HepG2 (cell line): ENCODE data around the gene MTA3. TPM values are rescaled to one million over a fixed set of nuclear protein-coding genes. Genes with fewer than 3 reads are reported as not detected.

Experiments used
- CENPT ChIP-seq: sonication (generic); formaldehyde crosslinking; IDR thresholded peaks from 2 replicates; pipeline ENCODE4 v1.8.0; 2022; ENCODE audit warnings: low read depth, mild to moderate bottlenecking, moderate library complexity, missing genetic modification reagents
- EEA1 ChIP-seq: sonication (generic); formaldehyde crosslinking; IDR thresholded peaks from 2 replicates; pipeline ENCODE4 v1.5.1; 2020; ENCODE audit warnings: mild to moderate bottlenecking, missing genetic modification reagents, borderline replicate concordance
- EZH2 ChIP-seq: conservative IDR thresholded peaks from 2 replicates; pipeline ENCODE4 v1.6.1; 2012; ENCODE audit warnings: mild to moderate bottlenecking, low read depth, low read length, moderate library complexity
- FOXA3 ChIP-seq: IDR thresholded peaks from 2 replicates; pipeline ENCODE4 v1.6.1; 2016; ENCODE audit warnings: missing genetic modification reagents, missing compliant biosample characterization
- HIVEP1 ChIP-seq: sonication (generic); formaldehyde crosslinking; IDR thresholded peaks from 2 replicates; pipeline ENCODE4 v1.4.0; 2020; ENCODE audit warnings: mild to moderate bottlenecking, missing genetic modification reagents
- HNRNPH1 ChIP-seq: fragments of 200-400 bp; formaldehyde crosslinking; optimal IDR thresholded peaks from 2 replicates; pipeline ENCODE3; 2017; ENCODE audit warnings: mild to moderate bottlenecking, low read depth, low read length
- KAT2B ChIP-seq: fragments of 150-350 bp; IDR thresholded peaks from 2 replicates; pipeline ENCODE4 v1.6.1; 2014; ENCODE audit warnings: low read depth, low read length, borderline replicate concordance
- KLF15 ChIP-seq: sonication (generic); formaldehyde crosslinking; IDR thresholded peaks from 2 replicates; pipeline ENCODE4 v1.8.1; 2023; ENCODE audit warnings: borderline replicate concordance, mild to moderate bottlenecking, inconsistent platforms, missing genetic modification reagents, mixed read lengths
- MEIS1 ChIP-seq: sonication (generic); formaldehyde crosslinking; IDR thresholded peaks from 2 replicates; pipeline ENCODE4 v1.9.0; 2021; ENCODE audit warnings: mild to moderate bottlenecking, missing genetic modification reagents, moderate library complexity, borderline replicate concordance
- NR1H2 ChIP-seq: sonication (generic); formaldehyde crosslinking; IDR thresholded peaks from 2 replicates; pipeline ENCODE4 v1.8.1; 2022; ENCODE audit warnings: low read depth, missing genetic modification reagents, borderline replicate concordance
- PAWR ChIP-seq: sonication (generic); formaldehyde crosslinking; IDR thresholded peaks from 2 replicates; pipeline ENCODE4 v1.4.0; 2020; ENCODE audit warnings: missing genetic modification reagents, mild to moderate bottlenecking, borderline replicate concordance
- PPARG ChIP-seq: conservative IDR thresholded peaks from 2 replicates; pipeline ENCODE4 v1.6.1; 2016; ENCODE audit warnings: missing biosample characterization, missing genetic modification reagents
- RCOR2 ChIP-seq: IDR thresholded peaks from 2 replicates; pipeline ENCODE4 v1.6.1; 2016; ENCODE audit warnings: missing biosample characterization, missing genetic modification reagents
- ZNF432 ChIP-seq: sonication (generic); formaldehyde crosslinking; IDR thresholded peaks from 2 replicates; pipeline ENCODE4 v1.5.0; 2020; ENCODE audit warnings: missing genetic modification reagents, mild to moderate bottlenecking, borderline replicate concordance
- ZNF605 ChIP-seq: sonication (generic); formaldehyde crosslinking; IDR thresholded peaks from 2 replicates; pipeline ENCODE4 v1.8.0; 2022; ENCODE audit warnings: mild to moderate bottlenecking, missing genetic modification reagents
- ZNF788 ChIP-seq: sonication (generic); formaldehyde crosslinking; IDR thresholded peaks from 2 replicates; pipeline ENCODE4 v1.5.0; 2020; ENCODE audit warnings: mild to moderate bottlenecking, missing genetic modification reagents, borderline replicate concordance
- ZNF879 ChIP-seq: sonication (generic); formaldehyde crosslinking; IDR thresholded peaks from 2 replicates; pipeline ENCODE4 v1.8.1; 2023; ENCODE audit warnings: missing genetic modification reagents
- polyA plus RNA-seq, 8 experiments: library from polyadenylated mRNA; depleted of rRNA in 3 of 8; stranded (reverse) in 7 of 8; unstranded in 1 of 8; fragments of >200 nt; fragmentation: Illumina TruSeq in 4 of 8; extraction: Trizol in 4 of 8; gene quantifications; 2 replicates each; pipeline versions ENCODE4 v1.2.1 to v1.2.3, GENCODE V29; 2011 to 2016; ENCODE audit warnings: low read depth in 4 of 8, missing spikeins in 1 of 8, mixed read lengths in 1 of 8; ENCODE audit not compliant: insufficient read depth in 1 of 8
- total RNA-seq, 5 experiments: library from RNA; depleted of rRNA; stranded (reverse); fragments of >200 nt; fragmentation: Illumina TruSeq; extraction: Trizol; gene quantifications; 2 replicates each; pipeline ENCODE4 v1.2.3, GENCODE V29; 2016; ENCODE audit warnings: low read depth in 1 of 5
- TF ChIP-seq, protein P1 (sequence below): IDR thresholded peaks from 2 replicates; pipeline ENCODE4 v1.6.1; 2016; ENCODE audit warnings: low read depth, control low read depth
- TF ChIP-seq, protein P2 (sequence below): sonication (generic); formaldehyde crosslinking; IDR thresholded peaks from 2 replicates; pipeline ENCODE4 v1.4.0; 2020; ENCODE audit warnings: missing genetic modification reagents, borderline replicate concordance
- TF ChIP-seq, protein P3 (sequence below): sonication (generic); formaldehyde crosslinking; IDR thresholded peaks from 2 replicates; pipeline ENCODE4 v1.5.0; 2020; ENCODE audit warnings: mild to moderate bottlenecking, missing genetic modification reagents

MTA3 gene
- total and polyA plus RNA-seq, 2 of the 13 experiments (the other 11 are each of a cell fraction or from before 2014, with no cell fraction given): 48.8 to 77.8 TPM

DNA sequence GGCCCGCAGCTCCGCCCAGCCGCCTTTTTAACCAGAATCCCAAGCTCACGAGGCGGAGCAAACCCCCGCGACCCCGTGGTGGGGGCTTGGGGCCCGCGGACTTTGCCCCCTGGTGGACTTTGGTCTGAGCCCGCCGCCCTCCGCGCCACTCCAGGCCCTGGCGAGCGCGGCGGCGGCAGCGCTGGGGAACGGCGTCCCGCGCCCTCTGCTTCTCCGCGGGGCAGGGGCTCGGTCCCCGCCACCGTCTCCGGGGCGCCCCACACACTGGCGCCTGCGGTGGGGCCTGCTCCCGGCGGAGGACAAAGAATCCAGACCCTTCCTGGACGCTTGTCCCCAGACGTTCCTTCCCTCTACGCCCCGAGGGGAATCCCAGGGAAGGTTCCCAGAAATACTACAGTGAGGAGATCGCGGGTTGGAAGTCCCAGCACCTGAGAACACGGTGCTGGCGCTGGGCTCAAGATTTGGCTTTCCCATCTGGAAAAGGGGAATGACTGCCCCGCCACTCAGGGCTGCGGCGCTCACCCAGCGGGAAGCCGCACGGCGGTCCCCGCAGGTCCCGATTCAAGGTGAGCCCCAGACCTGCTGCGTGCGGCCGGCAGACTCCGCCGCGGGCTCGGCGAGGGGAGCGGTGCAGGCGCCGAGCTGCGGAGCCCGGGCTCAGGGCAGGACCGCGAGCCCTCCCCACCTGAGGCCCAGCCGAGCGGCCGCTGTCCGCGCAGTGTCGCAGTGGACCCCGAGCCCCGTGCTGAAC is 224.3 kb downstream of the MTA3 start, which contains the start of gene HAAO (continued):
- TF ChIP-seq, protein P1, sequence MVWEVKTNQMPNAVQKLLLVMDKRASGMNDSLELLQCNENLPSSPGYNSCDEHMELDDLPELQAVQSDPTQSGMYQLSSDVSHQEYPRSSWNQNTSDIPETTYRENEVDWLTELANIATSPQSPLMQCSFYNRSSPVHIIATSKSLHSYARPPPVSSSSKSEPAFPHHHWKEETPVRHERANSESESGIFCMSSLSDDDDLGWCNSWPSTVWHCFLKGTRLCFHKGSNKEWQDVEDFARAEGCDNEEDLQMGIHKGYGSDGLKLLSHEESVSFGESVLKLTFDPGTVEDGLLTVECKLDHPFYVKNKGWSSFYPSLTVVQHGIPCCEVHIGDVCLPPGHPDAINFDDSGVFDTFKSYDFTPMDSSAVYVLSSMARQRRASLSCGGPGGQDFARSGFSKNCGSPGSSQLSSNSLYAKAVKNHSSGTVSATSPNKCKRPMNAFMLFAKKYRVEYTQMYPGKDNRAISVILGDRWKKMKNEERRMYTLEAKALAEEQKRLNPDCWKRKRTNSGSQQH (CRISPR knock-in tag): peak; percentile 97
- TF ChIP-seq HIVEP1 (peak; percentile 83; the same call in 1 of the 2 replicates), ZNF879 (CRISPR knock-in tag) (peak; percentile 86; the same call in 1 of the 2 replicates), MEIS1 (CRISPR knock-in tag) (peak; percentile 90), PPARG (CRISPR knock-in tag) (peak; percentile 92), FOXA3 (CRISPR knock-in tag) (peak; percentile 91), CENPT (CRISPR knock-in tag) (no peak), NR1H2 (0 out of 2 replicates have a peak, but pooled peaks have one; percentile 73), KAT2B (no peak), ZNF788 (peak; percentile 98), RCOR2 (CRISPR knock-in tag) (peak; percentile 86), ZNF432 (CRISPR knock-in tag) (no peak), EEA1 (no peak; the same call in 1 of the 2 replicates), HNRNPH1 (no peak), PAWR (CRISPR knock-in tag) (no peak), KLF15 (CRISPR knock-in tag) (peak; percentile 67), ZNF605 (CRISPR knock-in tag) (peak; percentile 78), EZH2 (no peak)
- TF ChIP-seq, protein P2, sequence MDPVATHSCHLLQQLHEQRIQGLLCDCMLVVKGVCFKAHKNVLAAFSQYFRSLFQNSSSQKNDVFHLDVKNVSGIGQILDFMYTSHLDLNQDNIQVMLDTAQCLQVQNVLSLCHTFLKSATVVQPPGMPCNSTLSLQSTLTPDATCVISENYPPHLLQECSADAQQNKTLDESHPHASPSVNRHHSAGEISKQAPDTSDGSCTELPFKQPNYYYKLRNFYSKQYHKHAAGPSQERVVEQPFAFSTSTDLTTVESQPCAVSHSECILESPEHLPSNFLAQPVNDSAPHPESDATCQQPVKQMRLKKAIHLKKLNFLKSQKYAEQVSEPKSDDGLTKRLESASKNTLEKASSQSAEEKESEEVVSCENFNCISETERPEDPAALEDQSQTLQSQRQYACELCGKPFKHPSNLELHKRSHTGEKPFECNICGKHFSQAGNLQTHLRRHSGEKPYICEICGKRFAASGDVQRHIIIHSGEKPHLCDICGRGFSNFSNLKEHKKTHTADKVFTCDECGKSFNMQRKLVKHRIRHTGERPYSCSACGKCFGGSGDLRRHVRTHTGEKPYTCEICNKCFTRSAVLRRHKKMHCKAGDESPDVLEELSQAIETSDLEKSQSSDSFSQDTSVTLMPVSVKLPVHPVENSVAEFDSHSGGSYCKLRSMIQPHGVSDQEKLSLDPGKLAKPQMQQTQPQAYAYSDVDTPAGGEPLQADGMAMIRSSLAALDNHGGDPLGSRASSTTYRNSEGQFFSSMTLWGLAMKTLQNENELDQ: 0 out of 2 replicates have a peak, but pooled peaks have one; percentile 53
- TF ChIP-seq, protein P3, sequence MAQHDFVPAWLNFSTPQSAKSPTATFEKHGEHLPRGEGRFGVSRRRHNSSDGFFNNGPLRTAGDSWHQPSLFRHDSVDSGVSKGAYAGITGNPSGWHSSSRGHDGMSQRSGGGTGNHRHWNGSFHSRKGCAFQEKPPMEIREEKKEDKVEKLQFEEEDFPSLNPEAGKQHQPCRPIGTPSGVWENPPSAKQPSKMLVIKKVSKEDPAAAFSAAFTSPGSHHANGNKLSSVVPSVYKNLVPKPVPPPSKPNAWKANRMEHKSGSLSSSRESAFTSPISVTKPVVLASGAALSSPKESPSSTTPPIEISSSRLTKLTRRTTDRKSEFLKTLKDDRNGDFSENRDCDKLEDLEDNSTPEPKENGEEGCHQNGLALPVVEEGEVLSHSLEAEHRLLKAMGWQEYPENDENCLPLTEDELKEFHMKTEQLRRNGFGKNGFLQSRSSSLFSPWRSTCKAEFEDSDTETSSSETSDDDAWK (CRISPR knock-in tag): no peak
